Large intestine (tissue), 3 donors: Measurements from ENCODE around the gene QDPR. TPM values are rescaled to one million over a fixed set of nuclear protein-coding genes. Genes with fewer than 3 reads are reported as not detected.

Source experiments
- DNase-seq, 2 donors: peaks; one replicate each; pipeline versions ENCODE4 v3.0.0 to v3.0.0-alpha.2; 2013
- H3K27ac ChIP-seq: one replicate; pipeline ENCODE4 v1.5.1; 2013; ENCODE audit warnings: low read length
- H3K27me3 ChIP-seq: 2 replicates; pipeline ENCODE4 v1.6.1; 2013; ENCODE audit warnings: low read length; ENCODE audit not compliant: control insufficient read depth, insufficient read depth
- H3K36me3 ChIP-seq: 2 replicates; pipeline ENCODE4 v1.6.1; 2013; ENCODE audit warnings: low read length; ENCODE audit not compliant: control insufficient read depth, insufficient read depth
- H3K4me1 ChIP-seq: one replicate; pipeline ENCODE4 v1.6.1; 2013; ENCODE audit warnings: low read length; ENCODE audit not compliant: control insufficient read depth, insufficient read depth
- H3K4me3 ChIP-seq: one replicate; pipeline ENCODE4 v1.5.1; 2013; ENCODE audit warnings: low read length
- H3K9me3 ChIP-seq: one replicate; pipeline ENCODE4 v1.6.1; 2013; ENCODE audit warnings: mild to moderate bottlenecking, low read depth, low read length, moderate library complexity; ENCODE audit not compliant: control insufficient read depth
- WGBS: methylation state at CpG from one replicate; pipeline ENCODE4 v1.1.5; 2013; ENCODE audit warnings: low lambda C conversion rate; ENCODE audit not compliant: insufficient coverage; 5-methylcytosine and 5-hydroxymethylcytosine counted together
- polyA plus RNA-seq: library from polyadenylated mRNA; unstranded; fragments of 120-200 nt; gene quantifications from one replicate; pipeline ENCODE4 v1.2.1, GENCODE V29; 2013

QDPR gene
- polyA plus RNA-seq, 1 donor = 72.9 TPM

GRCh38 chr4:17492876-17493275 lies 19.0 kb downstream of the QDPR start:
- Histone ChIP-seq H3K4me3 (no peak overlapping the region), H3K27me3 (no peaks in the 10 kb centered on the region), H3K36me3 (peaks cover 72% of the 10 kb centered on the region), H3K27ac (peak overlapping the region; percentile 97), H3K4me1 (peaks cover 20% of the 10 kb centered on the region), H3K9me3 (peaks cover 3% of the 10 kb centered on the region)
- DNase-seq = no peak
- no CpG with 5 or more reads among the region's 2 CpGs for WGBS

GRCh38 chr4:17492058-17492741 lies 19.7 kb downstream of the QDPR start:
- DNase-seq = no peak
- no CpG with 5 or more reads among the region's 15 CpGs for WGBS
- peaks cover 72% of the 10 kb centered on the region for H3K36me3 ChIP-seq
- no peak overlapping the region for H3K4me3 ChIP-seq
- H3K9me3 ChIP-seq = peaks cover 3% of the 10 kb centered on the region
- peaks cover 20% of the 10 kb centered on the region for H3K4me1 ChIP-seq
- H3K27ac ChIP-seq = no peak overlapping the region
- H3K27me3 ChIP-seq = no peaks in the 10 kb centered on the region

- Histone ChIP-seq H3K27ac (peak overlapping the region; percentile 47), H3K9me3 (peaks cover 3% of the 10 kb centered on the region), H3K4me3 (no peak overlapping the region), H3K36me3 (peaks cover 75% of the 10 kb centered on the region), H3K4me1 (peaks cover 20% of the 10 kb centered on the region), H3K27me3 (no peaks in the 10 kb centered on the region)
- no CpG with 5 or more reads among the region's 3 CpGs for WGBS
- DNase-seq = no peak
These were observed 20.7 kb downstream of the QDPR start for GRCh38 chr4:17491196-17491595.

- H3K27me3 ChIP-seq = no peaks in the 10 kb centered on the region
- peak; percentile 47 to 53 for DNase-seq
- H3K4me3 ChIP-seq = no peak overlapping the region
- H3K27ac ChIP-seq = peak overlapping the region; percentile 47
- H3K4me1 ChIP-seq = peaks cover 20% of the 10 kb centered on the region
- H3K9me3 ChIP-seq = peaks cover 3% of the 10 kb centered on the region
- no CpG with 5 or more reads among the region's 6 CpGs for WGBS
- H3K36me3 ChIP-seq = peaks cover 77% of the 10 kb centered on the region
These were observed 21.3 kb downstream of the QDPR start for GRCh38 chr4:17490575-17491059.

GRCh38 chr4:17489721-17490120 lies 22.2 kb downstream of the QDPR start:
- no CpG with 5 or more reads among the region's 8 CpGs for WGBS
- Histone ChIP-seq H3K4me1 (peaks cover 19% of the 10 kb centered on the region), H3K27me3 (no peaks in the 10 kb centered on the region), H3K4me3 (no peak overlapping the region), H3K36me3 (peaks cover 73% of the 10 kb centered on the region), H3K27ac (no peak overlapping the region), H3K9me3 (peaks cover 3% of the 10 kb centered on the region)
- DNase-seq = no peak

- Histone ChIP-seq H3K4me3 (no peak overlapping the region), H3K36me3 (peaks cover 72% of the 10 kb centered on the region), H3K27me3 (no peaks in the 10 kb centered on the region), H3K9me3 (peaks cover 3% of the 10 kb centered on the region), H3K27ac (no peak overlapping the region), H3K4me1 (peaks cover 16% of the 10 kb centered on the region)
- WGBS = 100% methylated on average over 1 of the region's 5 CpGs
- no peak for DNase-seq
These were observed 22.8 kb downstream of the QDPR start for GRCh38 chr4:17489123-17489522.

- no CpG with 5 or more reads among the region's 2 CpGs for WGBS
These were observed 29.2 kb downstream of the QDPR start for GRCh38 chr4:17482716-17483115.

GRCh38 chr4:17480955-17481354 lies 30.9 kb downstream of the QDPR start:
- Histone ChIP-seq H3K36me3 (peaks cover 13% of the 10 kb centered on the region), H3K9me3 (peaks cover 3% of the 10 kb centered on the region), H3K4me3 (no peak overlapping the region), H3K27ac (peak overlapping the region; percentile 53), H3K4me1 (peaks cover 9% of the 10 kb centered on the region), H3K27me3 (no peaks in the 10 kb centered on the region)
- DNase-seq = peak; percentile 53 to 74
- 24% methylated on average over 2 of the region's 2 CpGs for WGBS

More at GRCh38 chr4:17482716-17483115, 29.2 kb downstream of the QDPR start:
- Histone ChIP-seq H3K27me3 (no peaks in the 10 kb centered on the region), H3K36me3 (peaks cover 30% of the 10 kb centered on the region), H3K27ac (no peak overlapping the region), H3K4me3 (no peak overlapping the region), H3K4me1 (peaks cover 9% of the 10 kb centered on the region), H3K9me3 (peaks cover 3% of the 10 kb centered on the region)
- DNase-seq = no peak

GRCh38 chr4:17480210-17480927 lies 31.5 kb downstream of the QDPR start:
- H3K36me3 ChIP-seq = peaks cover 11% of the 10 kb centered on the region
- H3K27ac ChIP-seq = peak overlapping the region; percentile 53
- H3K27me3 ChIP-seq = no peaks in the 10 kb centered on the region
- DNase-seq = no peak
- peaks cover 9% of the 10 kb centered on the region for H3K4me1 ChIP-seq
- H3K9me3 ChIP-seq = peaks cover 3% of the 10 kb centered on the region
- H3K4me3 ChIP-seq = no peak overlapping the region
- 94% methylated on average over 3 of the region's 7 CpGs for WGBS

GRCh38 chr4:17477774-17478472 lies 34.0 kb downstream of the QDPR start:
- H3K9me3 ChIP-seq = peaks cover 3% of the 10 kb centered on the region
- H3K4me1 ChIP-seq = peaks cover 9% of the 10 kb centered on the region
- H3K36me3 ChIP-seq = peaks cover 4% of the 10 kb centered on the region
- no peak overlapping the region for H3K27ac ChIP-seq
- no CpG with 5 or more reads among the region's 9 CpGs for WGBS
- peak in 1 of 2 donors; percentile 20 for DNase-seq
- no peak overlapping the region for H3K4me3 ChIP-seq
- H3K27me3 ChIP-seq = no peaks in the 10 kb centered on the region
